HG03442 (cell line): ENCODE results near the gene ANKS1B.
"Not testable (repeated sequence)": the region's sequence is repeated elsewhere in the genome, so short reads cannot be mapped to it uniquely, and the experiment has no call there.

Experiments used
- ATAC-seq: cut with Tn5 transposase; IDR thresholded peaks from one replicate; pipeline ENCODE4 v1.9.1; 2021; ENCODE audit warnings: mild to moderate bottlenecking, moderate library complexity; ENCODE audit not compliant: unreplicated experiment

ANKS1B gene

GRCh38 chr12:99767809-99768208 is 216.9 kb downstream of the ANKS1B start:
- ATAC-seq: no peak

- no peak for ATAC-seq
Measured at GRCh38 chr12:99766408-99766807, 218.3 kb downstream of the ANKS1B start.

GRCh38 chr12:99765469-99766114 is 219.1 kb downstream of the ANKS1B start:
- no peak for ATAC-seq

- ATAC-seq: no peak
Measured at GRCh38 chr12:99759444-99759843, 225.3 kb downstream of the ANKS1B start.

DNA sequence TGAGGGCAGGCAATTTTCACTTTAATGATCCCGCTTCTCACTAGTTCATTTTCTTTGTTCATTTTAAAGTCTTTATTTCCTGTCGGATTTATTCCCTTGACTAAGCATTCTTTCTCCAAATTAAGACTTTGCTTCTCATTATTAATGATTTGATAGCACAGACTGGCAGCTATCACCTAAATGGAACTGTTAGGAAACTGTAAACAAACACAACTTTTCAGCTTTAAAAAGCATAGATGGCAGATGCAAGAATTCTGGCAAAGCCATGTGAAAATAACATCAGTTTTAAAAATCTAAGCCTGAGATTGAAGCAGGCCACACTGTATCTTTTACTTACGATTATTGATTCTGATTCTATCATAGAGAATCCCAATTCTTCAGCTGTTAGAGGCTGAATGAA is 225.7 kb downstream of the ANKS1B start:
- ATAC-seq: no peak

DNA sequence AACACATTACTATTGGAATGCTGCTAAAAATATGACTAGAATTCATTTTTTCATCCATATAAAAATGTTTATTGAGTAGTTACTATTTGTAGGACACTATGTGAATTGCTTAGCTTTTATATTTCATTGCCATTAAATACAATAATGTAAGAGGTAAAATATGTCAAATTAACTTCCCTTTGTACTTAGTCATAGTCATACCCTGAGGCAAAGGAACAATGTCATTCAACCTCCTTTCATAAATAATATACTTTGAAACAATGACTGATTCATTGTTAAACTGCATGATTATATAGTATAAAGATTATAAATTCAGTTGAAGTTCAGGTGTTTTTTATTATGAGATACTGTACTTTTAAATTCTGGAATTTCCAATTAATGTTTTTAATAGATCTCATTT is 232.0 kb downstream of the ANKS1B start:
- ATAC-seq: no peak

DNA sequence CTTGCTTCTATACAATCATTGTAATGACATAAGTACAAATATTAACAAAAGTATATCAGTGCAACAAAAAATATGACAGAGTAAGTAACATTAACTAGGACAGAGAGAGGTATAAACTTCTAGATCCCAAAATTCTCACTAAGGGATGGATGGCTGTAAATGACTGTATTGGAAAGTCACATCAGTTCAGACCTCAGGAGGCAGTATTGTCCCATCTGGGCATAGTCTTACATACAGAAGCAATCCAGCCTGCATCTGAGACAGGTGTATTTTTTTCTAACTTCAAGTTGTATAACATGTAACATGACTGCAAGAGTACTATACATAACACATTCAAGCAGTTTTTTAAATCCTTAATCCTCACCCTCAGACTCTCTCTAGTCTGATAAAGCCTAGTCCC is 238.2 kb downstream of the ANKS1B start:
- no peak for ATAC-seq

DNA sequence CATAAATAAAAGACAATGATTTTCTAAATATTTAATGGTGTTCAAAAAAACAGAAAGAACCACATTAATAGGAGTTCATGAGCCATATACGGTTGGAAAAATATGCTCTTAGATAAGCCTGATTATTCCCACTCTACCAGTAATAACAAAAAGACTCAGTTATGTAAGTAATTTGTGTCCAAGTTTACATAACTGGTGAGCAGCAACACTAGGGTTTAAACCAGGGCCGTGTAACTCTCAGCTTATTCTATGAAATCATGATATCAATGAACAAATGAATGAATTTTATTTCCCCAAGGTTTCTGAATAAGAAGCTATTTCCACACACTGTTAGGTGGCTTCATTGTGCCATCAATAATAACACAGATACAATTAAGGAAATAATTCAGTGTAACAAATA is 238.8 kb downstream of the ANKS1B start:
- ATAC-seq: no peak

GRCh38 chr12:99745121-99745520 is 239.6 kb downstream of the ANKS1B start:
- ATAC-seq: no peak

- ATAC-seq: no peak
Measured at GRCh38 chr12:99736760-99737269, 247.9 kb downstream of the ANKS1B start.

DNA sequence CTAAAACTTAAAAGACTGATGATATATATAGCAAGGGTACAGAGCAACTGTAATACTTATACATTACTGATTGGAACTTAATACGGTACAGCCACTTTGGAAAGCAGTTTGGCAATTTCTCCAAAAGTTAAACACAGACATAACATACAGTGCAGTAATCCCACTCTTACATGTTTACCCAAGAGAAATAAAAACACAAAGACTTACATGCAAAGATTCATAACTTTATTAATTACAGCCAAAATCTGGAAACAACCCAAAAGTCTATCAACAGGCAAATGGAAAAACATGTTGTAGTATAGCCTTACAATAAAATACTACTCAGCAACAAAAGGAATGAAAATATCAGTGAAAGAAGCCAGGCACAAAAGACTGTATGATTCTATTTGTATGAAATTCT is 252.6 kb downstream of the ANKS1B start:
- ATAC-seq: no peak

DNA sequence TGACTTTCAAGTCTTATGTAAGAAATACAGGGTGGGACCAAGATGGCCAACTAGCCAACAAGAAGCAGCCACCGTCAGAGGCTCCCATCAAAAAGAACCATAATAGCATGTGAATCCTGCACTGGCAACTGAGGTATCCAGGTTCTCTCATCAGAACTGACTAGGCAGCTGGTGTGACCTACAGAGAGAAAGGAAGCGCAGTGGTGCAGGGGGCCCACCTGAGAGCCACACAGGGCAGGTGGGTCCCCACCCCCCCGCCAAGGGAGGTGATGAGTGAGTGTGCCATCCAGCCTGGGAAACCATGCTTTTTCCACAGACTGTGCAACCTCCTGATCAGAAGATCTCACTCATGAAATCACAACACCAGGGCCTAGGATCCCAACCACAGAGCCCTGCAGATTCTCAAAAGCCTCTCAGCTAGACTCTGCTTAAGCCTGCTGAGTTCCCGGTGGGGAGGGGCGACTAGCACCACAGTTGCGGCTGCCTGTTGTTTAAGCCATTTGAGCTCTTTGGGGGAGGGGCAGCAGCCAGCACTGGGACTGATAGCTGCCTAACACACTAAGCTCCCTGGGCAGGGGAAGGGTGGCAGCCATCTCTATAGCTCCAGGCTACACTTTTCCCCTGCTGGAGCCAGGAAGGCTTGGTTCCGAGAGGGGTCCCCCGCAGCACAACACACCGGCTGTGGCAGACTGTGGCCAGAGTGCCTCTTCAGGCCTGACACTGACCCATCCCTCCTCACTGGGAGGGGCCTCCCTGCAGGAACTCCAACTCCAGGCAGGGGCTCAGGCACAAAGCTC is 261.8 kb downstream of the ANKS1B start:
- no peak for ATAC-seq

DNA sequence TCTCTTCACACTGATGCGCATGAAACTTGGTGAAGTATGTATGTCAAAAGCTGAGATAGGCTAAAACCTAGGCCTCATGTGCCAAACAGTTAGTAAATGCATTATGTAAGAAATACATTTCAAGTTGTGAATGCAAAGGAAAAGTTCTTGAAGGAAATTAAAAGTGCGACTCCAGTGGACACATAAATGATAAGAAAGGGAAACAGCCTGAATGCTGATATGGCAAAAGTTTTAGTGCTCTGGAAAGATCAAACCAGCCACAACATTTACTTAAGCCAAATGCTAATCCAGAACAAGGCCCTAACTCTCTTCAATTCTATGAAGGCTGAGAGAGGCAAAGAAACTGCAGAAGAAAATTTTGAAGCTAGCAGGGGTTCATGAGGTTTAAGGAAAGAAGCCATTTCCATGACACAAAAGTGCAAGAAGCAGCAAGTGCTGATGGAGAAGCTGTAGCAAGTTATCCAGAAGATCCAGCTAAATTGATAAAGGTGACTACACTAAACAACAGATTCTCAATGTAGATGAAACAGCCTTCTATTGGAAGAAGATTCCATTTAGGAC is 262.9 kb downstream of the ANKS1B start:
- ATAC-seq: no peak

DNA sequence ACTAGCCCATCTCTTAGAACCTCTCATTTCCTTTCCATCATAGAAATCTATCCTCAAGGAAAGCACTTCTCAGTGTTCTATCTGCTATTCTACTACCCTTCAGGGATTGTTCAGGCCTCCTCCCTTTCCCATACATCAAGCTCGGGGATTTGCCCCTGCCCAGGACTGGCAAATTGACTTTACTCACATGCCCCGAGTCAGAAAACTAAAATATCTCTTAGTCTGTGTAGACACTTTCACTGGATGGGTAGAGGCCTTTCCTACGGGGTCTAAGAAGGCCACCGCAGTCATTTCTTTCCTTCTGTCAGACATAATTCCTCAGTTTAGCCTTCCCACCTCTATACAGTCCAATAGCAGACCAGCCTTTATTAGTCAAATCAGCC is 264.7 kb downstream of the ANKS1B start:
- not testable (repeated sequence) for ATAC-seq

DNA sequence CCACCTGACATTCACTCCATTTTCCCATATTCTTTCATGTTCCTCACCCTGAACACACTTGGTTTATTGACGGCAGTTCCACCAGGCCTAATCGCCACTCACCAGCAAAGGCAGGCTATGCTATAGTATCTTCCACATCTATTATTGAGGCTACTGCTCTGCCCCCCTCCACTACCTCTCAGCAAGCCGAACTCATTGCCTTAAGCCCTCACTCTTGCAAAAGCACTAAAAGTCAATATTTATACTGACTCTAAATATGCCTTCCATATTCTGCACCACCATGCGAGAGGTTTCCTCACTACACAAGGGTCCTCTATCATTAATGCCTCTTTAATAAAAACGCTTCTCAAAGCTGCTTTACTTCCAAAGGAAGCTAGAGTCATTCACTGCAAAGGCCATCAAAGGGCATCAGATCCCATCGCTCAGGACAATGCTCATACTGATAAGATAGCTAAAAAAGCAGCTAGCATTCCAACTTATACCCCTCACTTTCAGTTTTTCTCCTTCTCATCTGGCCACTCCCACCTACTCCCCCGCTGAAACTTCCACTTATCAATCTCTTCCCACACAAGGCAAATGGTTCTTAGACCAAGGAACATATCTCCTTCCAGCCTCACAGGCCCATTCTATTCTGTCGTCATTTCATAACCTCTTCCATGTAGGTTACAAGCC is 265.2 kb downstream of the ANKS1B start:
- ATAC-seq: not testable (repeated sequence)

DNA sequence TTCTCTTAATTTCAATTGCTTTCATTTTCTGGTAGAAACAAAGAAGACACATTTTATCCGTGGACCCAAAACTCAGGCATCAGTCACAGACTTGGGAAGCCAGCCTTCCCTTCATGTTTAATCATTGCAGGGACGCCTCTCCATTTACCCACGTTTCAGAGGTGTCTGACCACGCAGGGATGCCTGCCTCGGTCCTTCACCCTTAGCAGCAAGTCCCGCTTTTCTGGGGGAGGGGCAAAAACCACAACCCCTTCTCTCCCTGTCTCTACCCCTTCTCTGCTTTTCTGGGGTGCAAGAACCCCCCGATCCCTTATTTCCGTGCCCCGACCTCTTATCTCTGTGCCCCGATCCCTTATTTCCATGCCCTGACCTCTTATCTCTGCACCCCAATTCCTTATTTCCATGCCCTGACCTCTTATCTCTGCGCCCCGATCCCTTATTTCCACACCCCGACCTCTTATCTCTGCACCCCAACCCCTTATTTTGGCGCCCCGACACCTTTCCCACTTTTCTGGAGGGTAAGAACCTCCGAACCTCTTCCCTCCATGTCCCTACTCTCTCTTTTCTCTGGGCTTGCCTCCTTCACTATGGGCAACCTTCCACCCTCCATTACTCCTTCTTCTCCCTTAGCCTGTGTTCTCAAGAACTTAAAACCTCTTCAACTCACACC is 268.8 kb downstream of the ANKS1B start:
- not testable (repeated sequence) for ATAC-seq

GRCh38 chr12:99714921-99715320 is 269.8 kb downstream of the ANKS1B start:
- ATAC-seq: not testable (repeated sequence)

GRCh38 chr12:99713946-99714520 is 270.7 kb downstream of the ANKS1B start:
- no peak for ATAC-seq

DNA sequence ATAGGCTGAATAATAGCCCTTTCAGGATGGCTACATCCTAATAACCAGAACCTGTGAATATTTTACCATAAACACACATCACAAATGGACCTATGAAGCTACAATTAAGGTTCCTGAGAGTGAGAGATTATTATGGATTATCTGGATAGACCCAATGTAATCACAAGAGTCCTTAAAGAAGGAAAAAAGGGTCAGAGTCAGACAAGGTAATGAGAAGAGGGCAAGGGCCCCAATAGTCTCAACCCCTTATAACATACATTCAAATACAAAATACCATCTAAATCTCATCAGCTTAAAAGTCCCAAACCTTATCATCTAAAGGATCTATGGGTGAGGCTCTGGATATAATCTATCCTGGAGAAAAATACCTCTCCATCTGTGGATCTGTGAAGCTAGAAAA is 272.5 kb downstream of the ANKS1B start:
- ATAC-seq: no peak

DNA sequence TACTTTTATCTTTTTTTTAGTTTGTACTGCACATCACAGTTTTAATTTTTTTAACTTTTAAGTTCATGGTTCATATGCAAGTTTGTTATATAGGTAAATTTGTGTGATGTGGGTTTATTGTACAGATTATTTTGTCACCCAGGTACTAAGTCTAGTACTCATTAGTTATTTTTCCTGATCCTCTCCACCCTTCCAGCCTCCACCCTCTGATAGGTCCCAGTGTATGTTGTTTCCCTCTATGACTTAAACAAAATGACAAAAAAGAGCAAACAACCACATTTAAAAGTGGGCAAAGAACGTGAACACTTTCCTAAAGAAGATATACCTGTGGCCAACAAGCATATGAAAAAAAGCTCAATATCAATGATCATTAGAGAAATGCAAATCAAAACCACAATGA is 273.5 kb downstream of the ANKS1B start:
- ATAC-seq: no peak

DNA sequence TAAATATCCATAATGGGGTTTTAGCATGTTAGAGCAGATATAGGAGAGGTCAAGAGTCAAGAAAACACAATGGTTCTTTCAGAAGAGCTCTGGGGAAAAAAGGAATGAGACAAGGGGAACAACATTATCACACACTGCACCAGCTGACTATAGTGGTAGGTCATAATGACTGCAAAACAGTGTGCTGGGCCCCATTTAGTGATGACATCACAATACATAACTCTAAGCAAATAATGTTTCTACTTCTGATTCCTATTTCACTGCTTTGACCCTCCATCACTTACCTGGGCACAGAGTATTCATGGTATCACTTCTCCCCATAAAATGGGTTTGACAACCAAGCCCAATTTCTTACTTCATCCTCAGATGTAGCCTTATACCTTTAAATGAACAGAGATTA is 275.1 kb downstream of the ANKS1B start:
- no peak for ATAC-seq
